Measurements from ENCODE around the gene ART5. TPM values are rescaled to one million over a fixed set of nuclear protein-coding genes. Genes with fewer than 3 reads are reported as not detected.

The ART5 gene
- total RNA-seq, 1 donor from 2014 or later = 6.1 TPM

GRCh38 chr11:3669742-3670183 is 28.0 kb upstream of the ART5 start:
- DNase-seq (ENCODE audit: low spot score in 2 of 2, unreplicated experiment in 2 of 2) = no peak
- no peaks in the 10 kb centered on the region for H3K27me3 Mint-ChIP-seq (ENCODE audit: low read depth)
- H3K4me1 Mint-ChIP-seq = no peaks in the 10 kb centered on the region
- H3K36me3 Mint-ChIP-seq = peaks cover 48% of the 10 kb centered on the region
- no peak overlapping the region for H3K27ac Mint-ChIP-seq
- no peak for TF ChIP-seq CTCF (IDR thresholded peaks at IDR 0.05; ENCODE audit: unreplicated experiment)
- H3K9me3 Mint-ChIP-seq = no peaks in the 10 kb centered on the region
- H3K4me3 Mint-ChIP-seq = no peak overlapping the region

GRCh38 chr11:3669128-3669527 is 27.3 kb upstream of the ART5 start:
- Mint-ChIP-seq H3K27ac (no peak overlapping the region), H3K36me3 (peaks cover 50% of the 10 kb centered on the region)

GRCh38 chr11:3667149-3668035 is 25.6 kb upstream of the ART5 start:
- H3K4me3 Mint-ChIP-seq = no peak overlapping the region
- TF ChIP-seq CTCF (IDR thresholded peaks at IDR 0.05; ENCODE audit: unreplicated experiment) = no peak
- H3K4me1 Mint-ChIP-seq = no peaks in the 10 kb centered on the region
- H3K36me3 Mint-ChIP-seq = peaks cover 47% of the 10 kb centered on the region
- H3K27ac Mint-ChIP-seq = no peak overlapping the region
- H3K9me3 Mint-ChIP-seq = no peaks in the 10 kb centered on the region
- no peak for DNase-seq (ENCODE audit: low spot score in 2 of 2, unreplicated experiment in 2 of 2)
- H3K27me3 Mint-ChIP-seq (ENCODE audit: low read depth) = no peaks in the 10 kb centered on the region

More at GRCh38 chr11:3669128-3669527, 27.3 kb upstream of the ART5 start:
- H3K4me1 Mint-ChIP-seq = no peaks in the 10 kb centered on the region
- no peaks in the 10 kb centered on the region for H3K9me3 Mint-ChIP-seq
- no peaks in the 10 kb centered on the region for H3K27me3 Mint-ChIP-seq (ENCODE audit: low read depth)
- no peak for TF ChIP-seq CTCF (IDR thresholded peaks at IDR 0.05; ENCODE audit: unreplicated experiment)
- H3K4me3 Mint-ChIP-seq = no peak overlapping the region
- no peak for DNase-seq (ENCODE audit: low spot score in 2 of 2, unreplicated experiment in 2 of 2)

- no peak overlapping the region for H3K4me3 Mint-ChIP-seq
- no peak for DNase-seq (ENCODE audit: low spot score in 2 of 2, unreplicated experiment in 2 of 2)
- H3K4me1 Mint-ChIP-seq = no peaks in the 10 kb centered on the region
- no peaks in the 10 kb centered on the region for H3K27me3 Mint-ChIP-seq (ENCODE audit: low read depth)
- H3K9me3 Mint-ChIP-seq = no peaks in the 10 kb centered on the region
- H3K27ac Mint-ChIP-seq = no peak overlapping the region
- H3K36me3 Mint-ChIP-seq = peaks cover 47% of the 10 kb centered on the region
- no peak for TF ChIP-seq CTCF (IDR thresholded peaks at IDR 0.05; ENCODE audit: unreplicated experiment)
These were observed 24.3 kb upstream of the ART5 start for GRCh38 chr11:3666023-3666530.

- H3K4me3 Mint-ChIP-seq = no peak overlapping the region
- no peak overlapping the region for H3K27ac Mint-ChIP-seq
- peaks cover 41% of the 10 kb centered on the region for H3K36me3 Mint-ChIP-seq
- H3K27me3 Mint-ChIP-seq (ENCODE audit: low read depth) = no peaks in the 10 kb centered on the region
- no peaks in the 10 kb centered on the region for H3K9me3 Mint-ChIP-seq
- no peaks in the 10 kb centered on the region for H3K4me1 Mint-ChIP-seq
- no peak for TF ChIP-seq CTCF (IDR thresholded peaks at IDR 0.05; ENCODE audit: unreplicated experiment)
- DNase-seq (ENCODE audit: low spot score in 2 of 2, unreplicated experiment in 2 of 2) = no peak
These were observed 23.7 kb upstream of the ART5 start for GRCh38 chr11:3665336-3666022.

Data from mesothelial cell of epicardium (in vitro differentiated cells).